ENCODE results near the gene RPLP2.

RPLP2 gene

DNA sequence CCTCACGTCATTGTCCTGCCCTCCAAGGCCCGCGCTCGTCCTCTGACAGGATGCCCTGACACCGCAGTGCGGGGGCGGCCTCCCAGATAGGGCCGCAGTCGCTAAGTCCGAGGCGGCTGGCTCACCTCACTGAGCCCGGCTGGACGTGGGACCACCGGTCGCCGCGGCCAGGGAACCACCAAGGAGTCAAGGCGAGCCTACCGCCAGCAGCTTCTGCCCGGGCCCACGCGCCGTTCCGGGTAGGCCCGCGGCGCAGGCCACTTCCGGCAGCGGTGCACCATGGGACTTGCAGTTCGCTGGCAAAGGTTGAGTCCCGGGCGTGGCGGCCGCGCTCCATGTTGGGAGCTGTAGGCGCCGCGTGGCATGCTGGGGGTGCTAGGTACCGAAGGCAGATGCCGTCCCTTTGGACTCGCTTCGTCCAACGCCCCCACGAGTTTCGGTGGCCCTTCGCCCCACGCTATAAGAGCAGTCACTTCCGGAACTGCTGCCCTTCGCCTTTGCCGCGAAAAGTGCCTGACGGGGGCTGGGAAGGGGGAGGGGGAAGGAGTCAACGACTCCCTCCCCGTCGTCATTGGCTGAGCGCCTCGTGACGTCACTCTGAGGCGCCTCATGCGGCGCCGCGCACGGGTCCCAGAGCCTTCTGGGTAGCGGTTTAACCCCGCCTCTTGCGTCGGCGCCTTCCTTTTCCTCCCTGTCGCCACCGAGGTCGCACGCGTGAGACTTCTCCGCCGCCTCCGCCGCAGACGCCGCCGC lies at the start of gene RPLP2:
Gene RPLP2 (plus strand): TSS at position 681 of the 753 bp plus-strand sequence. CDS start 268 bp downstream, outside the sequence.
- peak; percentile 46 to 91 for DNase-seq

DNA sequence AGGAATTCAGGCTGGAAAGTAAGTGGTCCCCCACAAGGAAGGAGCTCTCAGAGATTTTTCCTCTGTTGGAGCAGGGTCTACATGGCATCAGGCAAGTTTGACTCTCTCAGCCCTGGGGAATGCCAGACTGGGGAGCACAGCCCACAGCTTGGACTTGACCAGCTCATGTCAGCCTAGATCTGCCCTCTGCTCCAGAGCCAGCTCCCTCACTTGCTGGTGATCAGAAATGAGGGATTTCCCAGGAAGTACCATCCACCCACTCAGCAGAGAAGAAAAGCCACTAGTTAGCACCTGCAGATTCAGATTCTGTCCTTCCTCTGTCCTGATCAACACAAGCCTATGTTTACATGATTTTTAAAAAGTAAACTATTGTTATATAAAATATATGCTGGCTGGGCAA lies 49.5 kb upstream of the RPLP2 start:
- no peak for DNase-seq

DNA sequence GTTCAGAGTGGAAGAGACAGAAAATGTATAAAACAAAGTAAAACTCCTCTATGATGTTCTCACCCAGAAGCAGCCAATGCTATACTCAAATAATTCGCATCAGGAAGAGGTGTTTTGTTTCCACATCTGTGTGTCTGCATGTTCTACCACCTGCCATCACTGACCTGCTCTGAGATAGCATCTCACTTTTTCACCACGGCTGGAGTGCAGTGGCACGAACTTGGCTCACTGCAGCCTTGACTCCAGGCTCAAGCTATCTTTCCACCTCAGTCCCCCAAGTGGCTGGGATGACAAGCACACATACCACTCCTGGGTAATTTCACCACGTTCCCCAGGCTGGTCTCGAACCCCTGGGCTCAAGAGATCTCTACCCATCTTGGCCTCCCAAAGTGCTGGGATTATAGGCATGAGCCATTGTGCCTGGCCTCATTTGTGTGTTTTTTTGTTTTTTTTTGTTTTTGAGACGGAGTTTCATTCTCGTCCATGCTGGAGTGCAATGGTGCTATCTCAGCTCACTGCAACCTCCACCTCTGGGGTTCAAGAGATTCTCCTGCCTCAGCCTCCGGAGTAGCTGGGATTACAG lies 48.1 kb upstream of the RPLP2 start:
- DNase-seq: no peak

DNA sequence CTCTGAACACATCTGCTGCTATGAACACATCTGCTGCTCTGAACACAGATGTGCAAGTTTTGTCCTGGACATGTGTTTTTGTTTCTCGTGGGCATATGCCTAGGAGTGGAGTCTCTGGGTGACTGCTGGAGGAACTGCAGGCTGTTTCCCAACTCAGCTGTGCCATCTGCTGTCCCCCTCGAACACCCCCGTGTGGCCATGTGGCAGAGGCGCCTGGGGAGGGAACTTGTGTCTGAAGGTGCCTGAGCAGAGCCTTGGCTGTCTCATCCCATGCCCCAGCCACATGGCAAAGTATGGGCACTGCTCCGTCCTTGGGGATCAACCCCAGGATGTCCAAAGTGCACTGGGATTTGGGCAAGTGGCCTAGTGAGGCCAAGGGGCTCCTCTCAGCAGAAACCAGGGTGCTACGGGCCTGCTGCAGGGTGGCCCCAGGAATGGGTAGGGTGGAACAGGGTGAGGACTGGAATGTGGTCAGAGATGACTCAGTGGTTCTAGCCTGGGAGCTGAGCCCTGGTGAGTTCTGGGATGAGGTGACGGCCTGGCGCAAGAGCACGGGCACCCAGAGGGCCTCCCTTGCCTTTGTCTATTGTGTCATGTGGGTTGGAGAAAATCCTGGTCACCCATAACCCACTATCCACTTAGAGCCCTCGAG lies 47.2 kb upstream of the RPLP2 start:
- peak in 1 of 2 experiments; percentile 44 for DNase-seq

DNA sequence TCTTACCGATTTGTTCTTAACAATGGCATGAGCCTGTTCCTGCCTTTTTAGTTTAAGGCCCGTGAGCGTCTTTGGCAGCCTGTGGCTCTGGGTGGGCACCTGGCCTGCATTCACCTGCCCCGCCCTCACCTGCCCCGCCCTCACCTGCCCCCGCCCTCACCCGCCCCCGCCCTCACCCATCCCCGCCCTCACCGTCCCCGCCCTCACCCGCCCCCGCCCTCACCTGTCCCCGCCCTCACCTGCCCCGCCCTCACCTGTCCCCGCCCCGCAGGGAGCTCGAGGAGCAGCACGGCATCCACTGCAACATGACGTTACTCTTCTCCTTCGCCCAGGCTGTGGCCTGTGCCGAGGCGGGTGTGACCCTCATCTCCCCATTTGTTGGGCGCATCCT lies 46.7 kb upstream of the RPLP2 start:
- no peak for DNase-seq

DNA sequence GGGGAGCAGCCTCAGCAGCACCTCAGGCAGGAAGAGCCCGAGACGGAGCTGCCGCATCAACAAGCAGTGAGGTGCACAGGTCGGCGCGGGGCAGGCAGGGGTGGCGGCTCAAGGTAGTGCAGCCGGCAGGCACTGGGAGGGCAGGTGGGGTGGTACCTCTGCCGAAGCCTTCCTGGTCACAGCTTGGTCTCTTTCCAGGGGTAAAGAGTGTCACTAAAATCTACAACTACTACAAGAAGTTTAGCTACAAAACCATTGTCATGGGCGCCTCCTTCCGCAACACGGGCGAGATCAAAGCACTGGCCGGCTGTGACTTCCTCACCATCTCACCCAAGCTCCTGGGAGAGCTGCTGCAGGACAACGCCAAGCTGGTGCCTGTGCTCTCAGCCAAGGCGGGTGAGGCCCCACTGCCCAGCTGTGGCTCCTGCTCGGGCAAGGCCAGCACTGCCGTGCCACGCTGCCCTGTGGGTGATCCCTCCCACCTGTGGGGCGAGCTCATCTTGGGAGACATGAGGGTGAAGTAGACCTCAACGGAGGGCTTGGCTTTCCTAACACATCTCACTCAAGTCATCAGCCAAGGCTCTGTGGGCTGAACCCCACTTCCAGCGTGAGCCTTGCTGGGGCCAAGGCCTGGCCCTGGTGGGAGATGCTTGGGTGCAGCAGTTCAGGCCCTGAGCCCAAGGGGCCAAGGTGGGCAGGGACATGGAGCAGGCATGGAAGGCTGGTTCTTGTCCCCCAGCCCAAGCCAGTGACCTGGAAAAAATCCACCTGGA lies 46.0 kb upstream of the RPLP2 start:
- no peak for DNase-seq

DNA sequence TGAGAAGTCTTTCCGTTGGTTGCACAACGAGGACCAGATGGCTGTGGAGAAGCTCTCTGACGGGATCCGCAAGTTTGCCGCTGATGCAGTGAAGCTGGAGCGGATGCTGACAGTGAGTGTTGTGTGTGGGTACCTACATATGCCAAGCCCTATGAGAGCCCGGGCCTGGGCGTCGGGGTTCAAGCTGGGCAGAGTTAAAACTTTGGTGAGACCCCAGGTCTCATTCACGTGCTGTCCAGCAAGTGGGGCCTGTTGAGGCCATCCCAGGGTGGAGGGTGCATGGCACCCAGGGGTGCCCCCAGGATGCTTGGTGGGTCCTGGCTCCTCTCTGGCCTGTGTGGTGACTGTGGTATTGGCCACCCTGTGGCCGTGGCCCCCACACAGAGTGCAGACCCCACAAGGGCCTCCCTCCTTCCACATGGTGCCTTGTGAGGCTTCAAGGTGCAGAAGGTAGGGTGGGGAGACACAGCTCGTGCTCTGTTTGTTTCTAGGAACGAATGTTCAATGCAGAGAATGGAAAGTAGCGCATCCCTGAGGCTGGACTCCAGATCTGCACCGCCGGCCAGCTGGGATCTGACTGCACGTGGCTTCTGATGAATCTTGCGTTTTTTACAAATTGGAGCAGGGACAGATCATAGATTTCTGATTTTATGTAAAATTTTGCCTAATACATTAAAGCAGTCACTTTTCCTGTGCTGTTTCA lies 45.3 kb upstream of the RPLP2 start:
- DNase-seq: no peak

DNA sequence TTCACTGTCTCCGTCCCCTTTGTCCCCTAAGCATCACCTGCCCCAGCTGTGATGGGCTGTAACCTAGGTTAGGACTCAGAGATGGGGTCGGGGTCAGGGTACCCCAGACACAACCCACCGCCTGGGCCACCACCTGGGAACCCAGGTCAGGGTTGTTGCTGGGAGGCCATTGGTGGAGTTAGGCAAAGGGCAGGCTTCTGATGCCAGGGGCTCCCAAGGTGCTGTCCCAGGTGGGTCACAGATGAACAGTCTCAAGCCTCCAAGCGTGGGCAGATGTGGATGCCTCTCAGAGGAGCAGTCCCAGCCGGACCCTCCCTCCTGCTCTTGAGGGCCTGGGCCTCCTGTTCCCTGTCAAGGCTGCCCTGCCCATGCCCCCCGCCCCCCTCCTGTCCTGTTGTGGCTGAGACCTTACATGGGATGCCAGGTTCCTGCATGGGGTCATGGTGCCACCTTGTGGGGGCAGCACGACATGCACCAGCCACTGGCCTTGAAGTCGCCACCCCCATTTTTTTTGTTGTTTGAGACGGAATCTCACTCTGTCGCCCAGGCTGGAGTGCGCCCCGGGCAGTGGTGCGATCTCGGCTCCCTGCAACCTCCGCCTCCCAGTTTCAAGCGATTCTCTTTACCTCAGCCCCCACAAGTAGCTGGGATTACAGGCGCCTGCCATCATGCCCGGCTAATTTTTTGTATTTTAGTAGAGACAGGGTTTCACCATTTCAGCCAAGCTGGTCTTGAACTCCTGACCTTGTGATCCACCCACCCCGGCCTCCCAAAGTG lies 44.6 kb upstream of the RPLP2 start:
- no peak for DNase-seq

DNA sequence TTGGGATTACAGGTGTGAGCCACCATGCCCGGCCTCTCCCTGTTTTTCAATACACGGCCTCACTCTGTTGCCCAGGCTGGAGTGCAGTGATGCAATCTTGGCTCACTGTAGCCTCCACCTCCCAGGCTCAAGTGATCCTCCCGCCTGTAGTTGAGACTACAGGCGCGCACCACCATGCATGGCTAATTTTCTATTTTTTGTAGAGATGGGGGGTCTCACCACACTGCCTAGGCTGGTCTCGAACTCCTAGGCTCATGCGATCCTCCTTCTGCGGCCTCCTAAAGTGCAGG lies 44.0 kb upstream of the RPLP2 start:
- no peak for DNase-seq

DNA sequence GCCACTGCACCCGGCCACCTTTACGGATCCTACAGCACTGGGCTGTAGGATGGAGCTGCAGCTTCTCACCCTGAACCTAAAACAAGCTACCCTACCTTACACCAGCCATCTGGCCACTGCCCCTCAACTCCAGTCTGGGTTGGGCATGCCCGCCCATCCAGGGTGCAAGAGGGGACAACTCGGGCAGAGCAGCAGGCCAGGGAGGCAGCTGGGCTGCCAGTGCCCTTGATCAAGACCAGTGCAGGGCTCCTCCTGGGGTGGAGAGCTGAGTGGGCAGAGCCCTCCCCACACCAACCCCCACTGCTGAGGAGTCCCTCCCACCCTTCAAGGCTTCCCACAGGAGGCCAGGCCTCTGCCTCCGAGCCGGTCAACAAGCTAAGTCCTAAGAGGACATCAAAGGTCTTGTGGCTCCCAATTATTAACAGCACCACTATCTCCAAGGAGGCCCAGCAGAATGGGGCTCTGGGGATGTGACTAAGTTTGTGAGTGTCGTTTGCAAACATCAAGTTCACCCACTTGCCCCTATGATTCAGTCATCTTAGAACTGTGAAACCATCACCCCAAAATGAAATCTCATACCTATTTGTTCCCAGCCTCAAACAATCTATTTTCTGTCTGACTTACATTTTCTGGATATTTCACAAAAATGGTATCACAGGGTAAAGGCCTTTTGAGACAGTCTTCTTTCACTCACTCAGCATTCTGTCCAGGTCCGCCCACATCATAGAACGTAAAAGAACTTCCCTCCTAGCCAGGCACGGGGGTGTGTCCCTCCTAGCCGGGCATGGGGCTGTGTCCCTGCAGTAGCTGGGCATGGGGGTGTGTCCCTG lies 43.4 kb upstream of the RPLP2 start:
- no peak for DNase-seq

DNA sequence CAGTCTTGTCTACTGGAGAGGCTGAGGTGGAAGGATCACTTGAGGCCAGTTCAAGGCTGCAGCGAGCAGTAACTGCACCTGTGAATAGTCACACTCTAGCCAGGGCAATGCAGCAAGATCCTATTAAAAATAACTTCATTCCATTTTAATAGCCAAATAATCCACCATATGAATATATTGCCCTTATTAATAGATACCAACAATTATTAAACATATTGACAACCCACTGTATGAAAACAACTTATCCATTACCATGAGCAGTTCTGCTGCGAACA lies 42.9 kb upstream of the RPLP2 start:
- DNase-seq: no peak

DNA sequence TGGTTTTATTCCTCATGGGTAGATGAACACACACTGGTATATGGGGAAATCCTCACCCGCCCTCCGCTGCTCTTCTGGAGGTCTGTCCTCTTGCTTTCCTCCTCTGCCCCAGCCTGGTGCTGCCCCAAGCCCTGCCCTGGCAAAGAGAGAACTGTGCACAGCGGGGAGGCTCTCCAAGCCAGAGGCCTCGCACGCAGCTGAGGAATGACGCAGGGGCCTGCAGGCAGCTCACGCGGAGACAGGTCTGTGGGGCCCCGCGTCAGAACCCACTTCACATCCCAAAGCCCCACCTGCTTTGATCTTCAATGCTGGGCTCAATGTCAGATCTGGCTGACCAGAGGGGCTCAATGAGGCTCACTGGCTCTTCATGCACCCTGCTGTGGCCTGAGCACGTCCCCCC lies 42.5 kb upstream of the RPLP2 start:
- no peak for DNase-seq

DNA sequence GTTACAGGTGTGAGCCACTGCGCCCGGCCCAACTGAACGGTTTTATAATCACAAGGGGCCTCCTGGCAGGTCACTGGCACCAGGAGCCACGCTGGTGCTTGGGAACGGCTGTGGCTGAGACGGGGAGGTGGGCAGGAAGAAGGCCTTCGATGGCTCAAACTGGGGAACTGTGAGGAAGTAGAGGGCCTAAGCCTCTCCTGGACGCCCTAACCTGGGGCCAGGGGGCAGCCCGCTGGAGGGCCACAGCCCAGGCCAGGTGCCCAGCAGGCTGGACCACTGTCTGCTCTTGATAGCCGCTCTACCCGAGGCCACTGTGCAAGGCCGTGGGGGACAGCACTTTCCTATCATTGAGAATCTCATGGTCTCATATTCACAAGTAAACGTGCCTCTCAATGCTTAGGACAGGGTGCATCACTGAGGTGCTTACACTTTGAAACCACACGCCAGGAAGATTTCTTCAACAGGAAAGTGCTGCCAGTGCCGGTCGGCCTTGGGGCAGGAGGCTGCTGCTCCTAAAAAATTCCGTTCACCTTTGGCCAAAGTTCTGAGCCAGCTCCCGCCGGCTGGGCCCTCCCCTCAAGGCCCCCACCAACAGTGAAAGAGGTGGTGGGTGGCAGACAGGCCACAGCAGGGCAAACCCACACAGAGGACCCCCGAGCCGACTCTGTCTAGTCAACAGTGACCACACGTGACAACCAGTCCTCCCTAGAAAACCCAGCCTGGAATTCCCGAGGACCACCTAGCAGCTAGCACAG lies 39.7 kb upstream of the RPLP2 start:
- no peak for DNase-seq

DNA sequence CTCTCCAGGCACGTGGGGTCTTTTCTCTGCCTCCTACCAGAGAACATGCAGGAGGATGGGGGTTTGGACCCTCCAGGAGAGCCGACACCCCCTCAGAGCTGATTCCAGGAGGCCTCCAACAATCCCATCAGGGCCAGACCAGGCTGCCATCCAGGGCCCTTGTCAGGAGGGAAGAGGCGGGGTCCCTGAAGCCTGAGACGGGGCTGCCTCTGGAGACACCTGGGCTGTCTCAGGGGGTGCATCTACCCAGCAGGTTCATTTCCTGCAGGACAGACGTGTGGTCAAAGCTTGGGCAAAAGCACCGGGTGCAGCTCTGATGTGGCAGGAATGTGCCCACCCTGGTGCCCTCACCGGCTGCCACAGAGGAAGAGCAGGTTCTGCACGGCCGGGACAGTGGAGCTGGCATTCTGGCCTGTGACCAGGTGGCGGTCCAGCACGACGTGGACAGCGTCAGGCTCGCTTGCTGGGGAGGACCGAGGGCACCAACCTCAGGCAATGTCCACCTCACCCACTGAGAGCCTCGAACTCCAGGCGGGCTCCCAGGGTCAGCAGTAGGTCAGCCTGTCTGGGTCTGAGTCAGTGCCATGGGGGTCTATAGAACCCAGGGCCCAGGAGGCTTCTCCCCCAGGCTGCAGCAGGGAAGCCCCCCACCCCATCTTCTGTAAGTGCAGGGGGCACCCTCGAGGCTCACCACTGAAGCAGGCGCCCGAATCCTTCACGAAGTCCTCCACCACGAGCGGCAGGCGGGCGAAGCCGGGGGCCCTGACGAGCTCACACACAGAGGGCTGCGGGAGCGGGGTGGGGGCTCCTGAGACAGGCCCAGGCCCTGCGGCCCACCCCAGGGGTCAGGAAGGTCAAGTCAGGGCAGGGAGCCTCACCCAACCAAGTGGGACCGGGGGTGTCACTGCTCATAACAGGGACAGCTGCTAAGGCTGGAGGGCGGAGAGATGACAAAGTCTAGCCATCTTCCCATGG lies 38.8 kb upstream of the RPLP2 start:
- no peak for DNase-seq

DNA sequence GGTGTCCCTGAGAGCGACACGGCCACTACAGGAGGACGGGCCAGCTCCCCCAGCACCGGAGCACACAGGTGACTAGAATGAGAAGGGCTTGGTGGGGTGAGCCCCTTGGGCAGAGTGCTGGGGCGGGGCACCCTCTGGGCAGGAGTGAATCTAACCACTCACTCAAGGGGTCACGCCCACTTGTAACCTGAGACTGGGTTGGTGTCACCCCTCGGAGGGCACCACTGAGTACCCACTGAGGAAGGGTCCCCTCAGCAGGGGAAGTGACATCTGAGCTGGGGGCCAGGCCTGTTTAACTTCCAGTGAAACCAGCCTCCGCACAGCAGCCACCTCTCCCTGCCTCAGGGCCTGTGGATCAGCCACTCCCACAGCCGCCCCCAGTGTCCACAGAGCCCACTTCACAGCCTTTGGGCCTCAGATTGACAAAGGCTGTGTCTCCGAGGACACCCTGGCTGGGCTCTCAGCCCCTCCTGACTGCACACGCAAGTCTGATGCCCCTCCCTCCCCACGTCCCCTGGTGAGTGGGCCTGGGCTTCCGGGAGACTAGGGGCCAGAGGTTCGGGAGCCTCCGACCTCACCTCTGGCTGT lies 38.1 kb upstream of the RPLP2 start:
- DNase-seq: no peak

DNA sequence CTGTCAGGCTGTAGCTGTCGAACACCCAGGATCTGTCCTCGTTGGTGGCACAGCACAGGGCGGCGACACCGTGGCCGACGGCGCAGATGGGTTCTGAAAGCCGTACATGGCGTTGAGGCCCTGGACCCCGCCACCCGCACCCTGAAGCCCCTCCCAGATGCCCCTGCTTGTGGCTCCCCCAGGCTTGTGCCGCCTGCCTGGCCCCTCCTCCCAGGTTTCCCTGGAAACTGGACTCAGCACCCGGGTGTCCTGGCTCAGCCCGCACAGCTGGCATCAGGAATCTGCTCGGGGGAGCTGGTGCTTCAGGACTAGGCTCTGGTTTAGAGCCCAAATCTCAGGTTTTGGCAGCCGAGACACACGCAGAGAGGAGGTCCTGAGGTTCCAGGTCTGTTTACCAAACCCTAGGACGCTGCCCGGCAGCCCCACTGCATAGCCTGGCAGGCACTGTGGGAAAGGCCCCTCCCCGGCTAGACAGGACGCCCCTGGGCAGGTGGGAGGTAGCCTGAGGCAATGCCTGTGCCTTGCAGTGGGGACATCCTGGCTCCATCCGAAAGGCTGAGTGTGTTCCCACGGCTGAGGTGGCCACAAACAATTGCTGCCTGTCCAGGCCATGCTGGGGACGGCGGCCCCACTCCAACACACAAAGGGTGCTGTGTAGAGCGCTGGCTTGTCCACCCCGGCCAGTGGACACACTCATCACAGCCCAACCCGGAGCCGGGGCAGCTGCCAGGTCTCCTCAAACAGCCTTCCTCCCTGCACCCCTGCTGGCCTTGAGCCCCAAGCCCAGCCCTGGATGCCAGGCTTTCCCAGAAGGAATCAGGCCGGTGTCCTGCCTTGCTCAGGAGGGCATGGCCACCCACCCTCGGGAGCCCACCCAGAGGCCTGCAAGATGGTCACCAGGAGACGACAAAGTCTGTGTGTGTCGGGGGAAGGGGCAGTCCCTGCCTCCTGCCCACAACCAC lies 37.1 kb upstream of the RPLP2 start:
- no peak for DNase-seq

DNA sequence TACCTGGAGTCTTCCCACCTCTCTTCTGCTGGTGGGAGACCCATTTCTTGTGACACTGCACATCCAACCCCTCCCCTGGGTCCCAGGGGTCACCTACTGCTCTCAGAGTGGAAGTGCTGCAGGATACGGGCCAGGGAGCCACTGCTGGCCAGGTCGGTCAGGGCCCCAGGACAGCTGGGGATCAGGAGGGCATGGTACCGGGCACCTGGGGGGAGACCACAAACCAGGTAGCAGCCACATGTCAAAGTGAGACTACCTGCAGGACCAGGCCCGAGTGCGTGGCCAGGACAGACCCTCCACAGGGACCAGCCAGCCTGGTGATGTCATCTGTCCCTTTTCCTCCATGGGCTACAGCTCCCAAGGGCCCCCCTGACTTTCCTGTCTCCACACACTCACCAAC lies 36.3 kb upstream of the RPLP2 start:
- no peak for DNase-seq

DNA sequence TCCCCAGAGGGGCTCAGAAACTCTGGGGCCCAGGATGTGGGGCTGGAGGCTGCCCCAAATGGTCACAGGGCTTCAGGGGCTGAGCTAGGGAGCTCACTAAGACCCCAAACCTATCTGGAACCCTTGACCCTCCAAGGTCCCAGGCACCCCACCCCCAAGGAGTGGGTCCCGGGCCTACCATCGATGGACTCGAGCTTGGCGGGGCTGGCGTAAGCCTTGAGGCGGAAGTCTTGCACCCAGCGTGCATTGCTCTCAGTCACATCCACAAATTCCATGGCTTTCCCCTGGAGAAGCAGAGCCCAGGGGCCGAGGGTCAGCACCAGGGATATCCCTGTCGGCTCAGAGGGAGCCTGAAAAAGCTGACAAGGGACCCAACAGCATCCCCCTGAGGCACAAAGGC lies 35.9 kb upstream of the RPLP2 start:
- no peak for DNase-seq
